Measurements from ENCODE around the gene BAHCC1. TPM values are rescaled to one million over a fixed set of nuclear protein-coding genes. Genes with fewer than 3 reads are reported as not detected.
A peak's percentile ranks its signal among the peaks of the same experiment; 100 is the strongest.

Gene BAHCC1
- total and polyA plus RNA-seq, 9 of the 15 experiments (the other 6 are each of a cell fraction or from before 2014, with no cell fraction given), result 0.14 to 26.9 (median 5.0) TPM

DNA sequence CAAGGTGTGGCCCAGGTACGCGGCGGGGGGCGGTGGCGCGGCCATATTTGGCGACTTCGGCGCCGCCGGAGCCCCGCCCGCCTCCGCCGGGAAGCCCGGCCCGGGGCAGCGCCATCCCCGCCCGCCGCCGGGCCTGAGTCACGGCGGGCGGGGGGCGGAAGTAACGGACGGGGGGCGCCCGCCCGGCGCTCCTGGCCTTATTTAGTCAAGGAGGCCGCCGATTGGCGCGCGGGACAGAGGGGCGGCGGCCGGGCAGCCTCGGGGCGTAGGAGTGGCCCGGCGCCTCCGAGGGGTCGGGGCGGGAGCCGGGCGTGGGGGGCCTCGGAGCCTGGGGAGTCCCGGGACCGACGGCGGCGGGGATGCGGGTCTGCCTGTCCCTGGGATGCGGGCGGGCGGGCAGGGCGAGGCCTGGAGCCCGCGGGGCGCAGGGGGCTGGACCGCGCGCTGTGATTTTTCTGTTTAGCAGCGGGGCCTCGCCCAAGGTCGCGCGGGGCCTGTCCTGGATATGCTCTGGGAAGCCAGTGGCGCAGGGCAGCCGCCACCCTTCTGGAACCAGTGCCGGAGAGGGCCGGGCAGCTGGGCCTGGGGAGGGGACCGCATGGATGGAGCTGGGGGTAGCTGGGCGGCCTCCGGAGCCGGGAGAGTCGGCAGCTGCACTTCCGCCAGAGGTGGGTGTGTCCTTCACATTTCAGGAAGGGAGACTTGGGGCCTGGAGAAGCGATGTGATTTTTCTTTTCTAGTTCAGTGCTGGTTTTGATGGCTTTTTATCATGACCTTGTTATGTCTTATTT lies 119.7 kb downstream of the BAHCC1 start (continued):
- TF ChIP-seq FUS (optimal IDR thresholded peaks at IDR 0.05; ENCODE audit: low read depth, low read length) (no peak), JUNB (CRISPR knock-in tag; conservative IDR thresholded peaks at IDR 0.05) (no peak), ZNF778 (CRISPR knock-in tag; IDR thresholded peaks at IDR 0.05) (no peak), ZNF134 (CRISPR knock-in tag; conservative IDR thresholded peaks at IDR 0.05) (no peak), ZNF212 (CRISPR knock-in tag; IDR thresholded peaks at IDR 0.05) (no peak), ZZZ3 (IDR thresholded peaks at IDR 0.05) (no peak), HEY1 (CRISPR knock-in tag; IDR thresholded peaks at IDR 0.05; ENCODE audit: borderline replicate concordance) (no peak), ZFP1 (CRISPR knock-in tag; IDR thresholded peaks at IDR 0.05) (no peak), MYC (IDR thresholded peaks at IDR 0.05; ENCODE audit: low read depth, low read length) (peak; percentile 42; the same call in 1 of the 2 replicates), MYC (CRISPR knock-in tag; IDR thresholded peaks at IDR 0.05; ENCODE audit: borderline replicate concordance, low read depth) (no peak), KHSRP (IDR thresholded peaks at IDR 0.05) (no peak), NCOA2 (IDR thresholded peaks at IDR 0.05; ENCODE audit: partially characterized antibody in 2 of 2) (no peak), SAFB2 (IDR thresholded peaks at IDR 0.05; ENCODE audit: borderline replicate concordance, low read depth, low read length, severe bottlenecking) (no peak), NCOA6 (IDR thresholded peaks at IDR 0.05) (no peak), ELF4 (CRISPR knock-in tag; IDR thresholded peaks at IDR 0.05) (no peak), ZNF24 (IDR thresholded peaks at IDR 0.05) (no peak), HMGN3 (IDR thresholded peaks at IDR 0.05; ENCODE audit: borderline replicate concordance, extremely low read depth, insufficient read length, low read depth, low read length) (no peak), NFE2L1 (tag; IDR thresholded peaks at IDR 0.05; ENCODE audit: borderline replicate concordance, low read depth) (no peak), NFIX (CRISPR knock-in tag; IDR thresholded peaks at IDR 0.05; ENCODE audit: low read depth) (no peak), XRCC4 (IDR thresholded peaks at IDR 0.05; ENCODE audit: extremely low read depth, insufficient read depth, insufficient read length) (no peak)
- TF ChIP-seq, protein P1, sequence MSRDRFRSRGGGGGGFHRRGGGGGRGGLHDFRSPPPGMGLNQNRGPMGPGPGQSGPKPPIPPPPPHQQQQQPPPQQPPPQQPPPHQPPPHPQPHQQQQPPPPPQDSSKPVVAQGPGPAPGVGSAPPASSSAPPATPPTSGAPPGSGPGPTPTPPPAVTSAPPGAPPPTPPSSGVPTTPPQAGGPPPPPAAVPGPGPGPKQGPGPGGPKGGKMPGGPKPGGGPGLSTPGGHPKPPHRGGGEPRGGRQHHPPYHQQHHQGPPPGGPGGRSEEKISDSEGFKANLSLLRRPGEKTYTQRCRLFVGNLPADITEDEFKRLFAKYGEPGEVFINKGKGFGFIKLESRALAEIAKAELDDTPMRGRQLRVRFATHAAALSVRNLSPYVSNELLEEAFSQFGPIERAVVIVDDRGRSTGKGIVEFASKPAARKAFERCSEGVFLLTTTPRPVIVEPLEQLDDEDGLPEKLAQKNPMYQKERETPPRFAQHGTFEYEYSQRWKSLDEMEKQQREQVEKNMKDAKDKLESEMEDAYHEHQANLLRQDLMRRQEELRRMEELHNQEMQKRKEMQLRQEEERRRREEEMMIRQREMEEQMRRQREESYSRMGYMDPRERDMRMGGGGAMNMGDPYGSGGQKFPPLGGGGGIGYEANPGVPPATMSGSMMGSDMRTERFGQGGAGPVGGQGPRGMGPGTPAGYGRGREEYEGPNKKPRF (IDR thresholded peaks at IDR 0.05; ENCODE audit: low read depth, low read length), result no peak
- TF ChIP-seq, protein P2, sequence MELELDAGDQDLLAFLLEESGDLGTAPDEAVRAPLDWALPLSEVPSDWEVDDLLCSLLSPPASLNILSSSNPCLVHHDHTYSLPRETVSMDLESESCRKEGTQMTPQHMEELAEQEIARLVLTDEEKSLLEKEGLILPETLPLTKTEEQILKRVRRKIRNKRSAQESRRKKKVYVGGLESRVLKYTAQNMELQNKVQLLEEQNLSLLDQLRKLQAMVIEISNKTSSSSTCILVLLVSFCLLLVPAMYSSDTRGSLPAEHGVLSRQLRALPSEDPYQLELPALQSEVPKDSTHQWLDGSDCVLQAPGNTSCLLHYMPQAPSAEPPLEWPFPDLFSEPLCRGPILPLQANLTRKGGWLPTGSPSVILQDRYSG (tag; conservative IDR thresholded peaks at IDR 0.05; ENCODE audit: low read depth), result no peak
- TF ChIP-seq, protein P3, sequence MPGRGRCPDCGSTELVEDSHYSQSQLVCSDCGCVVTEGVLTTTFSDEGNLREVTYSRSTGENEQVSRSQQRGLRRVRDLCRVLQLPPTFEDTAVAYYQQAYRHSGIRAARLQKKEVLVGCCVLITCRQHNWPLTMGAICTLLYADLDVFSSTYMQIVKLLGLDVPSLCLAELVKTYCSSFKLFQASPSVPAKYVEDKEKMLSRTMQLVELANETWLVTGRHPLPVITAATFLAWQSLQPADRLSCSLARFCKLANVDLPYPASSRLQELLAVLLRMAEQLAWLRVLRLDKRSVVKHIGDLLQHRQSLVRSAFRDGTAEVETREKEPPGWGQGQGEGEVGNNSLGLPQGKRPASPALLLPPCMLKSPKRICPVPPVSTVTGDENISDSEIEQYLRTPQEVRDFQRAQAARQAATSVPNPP (IDR thresholded peaks at IDR 0.05; ENCODE audit: borderline replicate concordance, insufficient read depth, insufficient read length), result no peak
- TF ChIP-seq, protein P4, sequence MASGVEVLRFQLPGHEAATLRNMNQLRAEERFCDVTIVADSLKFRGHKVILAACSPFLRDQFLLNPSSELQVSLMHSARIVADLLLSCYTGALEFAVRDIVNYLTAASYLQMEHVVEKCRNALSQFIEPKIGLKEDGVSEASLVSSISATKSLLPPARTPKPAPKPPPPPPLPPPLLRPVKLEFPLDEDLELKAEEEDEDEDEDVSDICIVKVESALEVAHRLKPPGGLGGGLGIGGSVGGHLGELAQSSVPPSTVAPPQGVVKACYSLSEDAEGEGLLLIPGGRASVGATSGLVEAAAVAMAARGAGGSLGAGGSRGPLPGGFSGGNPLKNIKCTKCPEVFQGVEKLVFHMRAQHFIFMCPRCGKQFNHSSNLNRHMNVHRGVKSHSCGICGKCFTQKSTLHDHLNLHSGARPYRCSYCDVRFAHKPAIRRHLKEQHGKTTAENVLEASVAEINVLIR (CRISPR knock-in tag; IDR thresholded peaks at IDR 0.05), result no peak
